A673 (cell line): Measurements from ENCODE around the gene B4GALT3. TPM values are rescaled to one million over a fixed set of nuclear protein-coding genes. Genes with fewer than 3 reads are reported as not detected.

Source experiments
- BruUV-seq: library from RNA; stranded (reverse); fragments of 400-500 nt; replicated peaks from 2 replicates; lab custom pipeline; 2021; lab: Mats Ljungman, UMichigan
- CTCF ChIA-PET: fragments of 300-600 bp; sonication (Branson Sonifier 250); formaldehyde crosslinking; loops from one replicate; lab custom pipeline; 2022; ENCODE audit warnings: antibody characterized with exemption; lab: Charles Lee
- POLR2A ChIA-PET: fragments of 300-600 bp; sonication (Branson Sonifier 250); formaldehyde crosslinking; loops from one replicate; lab custom pipeline; 2022; ENCODE audit warnings: antibody characterized with exemption; ENCODE audit not compliant: low non-redundant PET; lab: Charles Lee
- DNase-seq: peaks from one replicate; pipeline ENCODE4 v3.0.0-alpha.2; 2015; ENCODE audit warnings: low spot score
- H3K27ac ChIP-seq: fragments of 200-600 bp; sonication (generic); 2 replicates; pipeline ENCODE4 v1.5.1; 2016; ENCODE audit warnings: mixed run types, low read depth, mild to moderate bottlenecking, mixed read lengths, antibody characterized with exemption, low read length; ENCODE audit not compliant: poor library complexity, severe bottlenecking
- H3K27me3 ChIP-seq: fragments of 200-600 bp; sonication (generic); replicated peaks from 2 replicates; pipeline ENCODE4 v1.6.1; 2017; ENCODE audit warnings: mixed run types, low read depth, mild to moderate bottlenecking, mixed read lengths, antibody characterized with exemption, low read length; ENCODE audit not compliant: insufficient read depth, poor library complexity
- H3K36me3 ChIP-seq: fragments of 200-600 bp; sonication (generic); 2 replicates; pipeline ENCODE4 v1.6.1; 2016; ENCODE audit warnings: mixed run types, mild to moderate bottlenecking, mixed read lengths, antibody characterized with exemption, low read length; ENCODE audit not compliant: insufficient read depth, poor library complexity, severe bottlenecking
- H3K4me1 ChIP-seq: fragments of 200-600 bp; sonication (generic); 2 replicates; pipeline ENCODE4 v1.6.1; 2017; ENCODE audit warnings: mixed run types, mild to moderate bottlenecking, mixed read lengths, antibody characterized with exemption, low read length; ENCODE audit not compliant: insufficient read depth, poor library complexity, severe bottlenecking
- H3K4me3 ChIP-seq: fragments of 200-600 bp; sonication (generic); 2 replicates; pipeline ENCODE4 v1.5.1; 2016; ENCODE audit warnings: low read depth, mixed run types, mild to moderate bottlenecking, mixed read lengths, low read length; ENCODE audit not compliant: poor library complexity, severe bottlenecking
- H3K9me3 ChIP-seq: fragments of 200-600 bp; sonication (generic); 2 replicates; pipeline ENCODE4 v1.6.1; 2016; ENCODE audit warnings: mixed run types, low read depth, mild to moderate bottlenecking, mixed read lengths, antibody characterized with exemption, low read length; ENCODE audit not compliant: poor library complexity, severe bottlenecking
- CTCF ChIP-seq: fragments of 300-800, 200-600 bp; sonication (generic); conservative IDR thresholded peaks from 2 replicates; pipeline ENCODE4 v1.5.1; 2017; ENCODE audit warnings: low read depth, mild to moderate bottlenecking, antibody characterized with exemption, low read length, moderate library complexity, mixed read lengths
- EZH2 ChIP-seq: fragments of 200-600 bp; sonication (generic); IDR thresholded peaks from 2 replicates; pipeline ENCODE4 v1.6.1; 2017; ENCODE audit warnings: borderline replicate concordance, low read depth, mild to moderate bottlenecking, mixed read lengths, antibody characterized with exemption, low read length; ENCODE audit not compliant: poor library complexity, severe bottlenecking
- intact Hi-C: fragments of 100-400 bp; cut with micrococcal nuclease; formaldehyde crosslinking; loops from one replicate; pipeline ENCODE4 v1.10.0; 2022; ENCODE audit not compliant: unreplicated experiment
- total RNA-seq: library from RNA; stranded (reverse); gene quantifications from 2 replicates; pipeline ENCODE4 v1.2.3, GENCODE V29; 2021

The B4GALT3 gene
- total RNA-seq, 1 experiment from 2014 or later, result 55.1 TPM

GRCh38 chr1:161139766-161140165 lies 37.5 kb downstream of the B4GALT3 start:
- H3K27ac ChIP-seq, result no peak overlapping the region
- ChIA-PET POLR2A (no interaction called here), CTCF (interaction anchor here (0.8 kb wide), 1 partner anchor 42 kb away, joined by 3 read pairs; the partner anchor contains the start of gene KLHDC9)
- no peaks in the 10 kb centered on the region for H3K36me3 ChIP-seq
- H3K4me1 ChIP-seq, result no peaks in the 10 kb centered on the region
- intact Hi-C loops, result loop anchor here (2.0 to 5.0 kb wide), 2 partner anchors 143 to 412 kb away; no protein-coding TSS in a partner anchor
- TF ChIP-seq EZH2 (no peak), CTCF (peak; percentile 67)
- H3K9me3 ChIP-seq, result no peaks in the 10 kb centered on the region
- peak; percentile 69 for DNase-seq
- no peak overlapping the region for H3K4me3 ChIP-seq
- H3K27me3 ChIP-seq, result no peaks in the 10 kb centered on the region
- BruUV-seq, result no TSS peak

- no peaks in the 10 kb centered on the region for H3K36me3 ChIP-seq
- H3K4me3 ChIP-seq, result no peak overlapping the region
- no peak for DNase-seq
- ChIA-PET POLR2A (no interaction called here), CTCF (no interaction called here)
- no peaks in the 10 kb centered on the region for H3K9me3 ChIP-seq
- peaks cover 4% of the 10 kb centered on the region for H3K4me1 ChIP-seq
- BruUV-seq, result no TSS peak
- no peaks in the 10 kb centered on the region for H3K27me3 ChIP-seq
- TF ChIP-seq CTCF, result no peak
- TF ChIP-seq EZH2, result no peak
- H3K27ac ChIP-seq, result no peak overlapping the region
- intact Hi-C loops, result loop anchor here (2.0 kb wide), 1 partner anchor 142 kb away; no protein-coding TSS in a partner anchor
Measured at GRCh38 chr1:161138431-161138830, 38.9 kb downstream of the B4GALT3 start.

GRCh38 chr1:161137881-161138280 lies 39.4 kb downstream of the B4GALT3 start:
- CTCF ChIA-PET, result interaction anchor here (0.7 kb wide), 1 partner anchor 93 kb away, joined by 3 read pairs; the partner anchor contains the start of gene USF1
- no peak for TF ChIP-seq CTCF
- no peak for TF ChIP-seq EZH2

More at GRCh38 chr1:161137881-161138280, 39.4 kb downstream of the B4GALT3 start:
- Histone ChIP-seq H3K27me3 (no peaks in the 10 kb centered on the region), H3K4me1 (peaks cover 4% of the 10 kb centered on the region), H3K4me3 (no peak overlapping the region), H3K36me3 (no peaks in the 10 kb centered on the region), H3K27ac (no peak overlapping the region), H3K9me3 (no peaks in the 10 kb centered on the region)
- DNase-seq, result no peak
- POLR2A ChIA-PET, result no interaction called here
- BruUV-seq, result no TSS peak
- intact Hi-C loops, result loop anchor here (2.0 kb wide), 1 partner anchor 141 kb away; no protein-coding TSS in a partner anchor
